ENCODE results near the gene AUTS2. TPM values are rescaled to one million over a fixed set of nuclear protein-coding genes. Genes with fewer than 3 reads are reported as not detected.

The AUTS2 gene
- total and polyA plus RNA-seq, 2 experiments from 2014 or later = 32.0 to 91.0 TPM

GRCh38 chr7:70082099-70082611 lies 483.9 kb downstream of the AUTS2 start:
- H3K4me3 ChIP-seq = no peak overlapping the region
- Mint-ChIP-seq H3K4me3 (no peak overlapping the region), H3K36me3 (ENCODE audit: low read depth) (peaks cover 2% of the 10 kb centered on the region; the same call in 1 of the 3 replicates), H3K4me1 (no peaks in the 10 kb centered on the region), H3K27ac (no peak overlapping the region), H3K27me3 (ENCODE audit: insufficient read depth, low read depth, poor library complexity) (no peaks in the 10 kb centered on the region), H3K9me3 (peaks cover 8% of the 10 kb centered on the region; the same call in 2 of the 3 replicates)
- H3K4me2 ChIP-seq = no peak overlapping the region
- H3K79me2 ChIP-seq (replicated peaks; ENCODE audit: insufficient read depth) = no peaks in the 10 kb centered on the region
- peaks cover 2% of the 10 kb centered on the region; the same call in 1 of the 2 replicates for H3K9me2 ChIP-seq (ENCODE audit: insufficient read depth)
- H3K27ac ChIP-seq (ENCODE audit: low read depth) = no peak overlapping the region
- H3K27me3 ChIP-seq (ENCODE audit: insufficient read depth) = no peaks in the 10 kb centered on the region
- no peaks in the 10 kb centered on the region for H3K4me1 ChIP-seq (ENCODE audit: insufficient read depth)
- no peaks in the 10 kb centered on the region for H3F3A ChIP-seq (replicated peaks; ENCODE audit: low read depth)
- ATAC-seq (no peak), DNase-seq (ENCODE audit: low spot score) (no peak)
- TF ChIP-seq ZNF331 (CRISPR knock-in tag; IDR thresholded peaks at IDR 0.05; ENCODE audit: low read depth) (no peak), NANOG (IDR thresholded peaks at IDR 0.05; ENCODE audit: borderline replicate concordance) (no peak), CREB1 (CRISPR knock-in tag; IDR thresholded peaks at IDR 0.05; ENCODE audit: low read depth) (no peak), JUNB (IDR thresholded peaks at IDR 0.05; ENCODE audit: unreplicated experiment) (no peak), ZNF462 (CRISPR knock-in tag; IDR thresholded peaks at IDR 0.05) (no peak), REST (IDR thresholded peaks at IDR 0.05; ENCODE audit: unreplicated experiment) (no peak), EZH2 (IDR thresholded peaks at IDR 0.05; ENCODE audit: low read depth, unreplicated experiment) (no peak), EZH2phosphoT487 (IDR thresholded peaks at IDR 0.05; ENCODE audit: unreplicated experiment) (no peak), POLR2AphosphoS5 (IDR thresholded peaks at IDR 0.05; ENCODE audit: low read depth) (no peak), ZNF114 (CRISPR knock-in tag; IDR thresholded peaks at IDR 0.05) (no peak)
- H4K20me1 ChIP-seq (replicated peaks; ENCODE audit: insufficient read depth) = no peaks in the 10 kb centered on the region
- H2AFZ ChIP-seq = no peak overlapping the region
- no peaks in the 10 kb centered on the region; the same call in 1 of the 2 replicates for H3K36me3 ChIP-seq (ENCODE audit: insufficient read depth)

All from GM23338 (cell line).